ENCODE data around the gene OR10P1.
"Not testable (repeated sequence)": the region's sequence is repeated elsewhere in the genome, so short reads cannot be mapped to it uniquely, and the experiment has no call there.

OR10P1 gene

DNA sequence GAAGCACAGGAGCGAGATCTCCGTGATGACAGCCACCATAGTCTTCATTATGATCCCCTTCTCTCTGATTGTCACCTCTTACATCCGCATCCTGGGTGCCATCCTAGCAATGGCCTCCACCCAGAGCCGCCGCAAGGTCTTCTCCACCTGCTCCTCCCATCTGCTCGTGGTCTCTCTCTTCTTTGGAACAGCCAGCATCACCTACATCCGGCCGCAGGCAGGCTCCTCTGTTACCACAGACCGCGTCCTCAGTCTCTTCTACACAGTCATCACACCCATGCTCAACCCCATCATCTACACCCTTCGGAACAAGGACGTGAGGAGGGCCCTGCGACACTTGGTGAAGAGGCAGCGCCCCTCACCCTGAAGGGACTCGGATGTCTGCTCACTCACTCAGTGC is 775 bp downstream of the OR10P1 start:
- Mint-ChIP-seq H3K4me1 (peaks cover 13% of the 10 kb centered on the region), H3K27ac (no peak overlapping the region), H3K4me3 (no peak overlapping the region), H3K27me3 (peaks cover 21% of the 10 kb centered on the region), H3K36me3 (no peaks in the 10 kb centered on the region), H3K9me3 (no peaks in the 10 kb centered on the region)
- no peak for ATAC-seq

DNA sequence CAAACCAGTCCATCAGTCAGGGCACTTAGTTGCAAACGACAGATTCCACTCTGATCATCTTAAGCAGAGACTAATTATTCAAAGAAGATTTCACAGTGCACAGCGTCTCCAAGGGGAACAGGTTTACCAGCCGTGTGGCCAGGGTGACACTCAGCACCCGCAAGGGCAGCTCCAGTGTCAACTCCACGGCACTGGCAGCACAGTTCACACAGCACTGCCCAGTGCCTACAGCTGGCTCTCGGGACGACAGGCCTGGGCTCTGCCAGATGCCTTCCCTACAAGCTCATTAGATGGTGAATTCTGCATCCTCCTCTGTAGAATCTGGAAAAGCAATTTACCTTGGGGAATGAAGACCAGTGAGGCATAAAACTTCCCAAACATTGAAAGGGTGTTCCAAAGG is 4.9 kb downstream of the OR10P1 start:
- H3K4me3 Mint-ChIP-seq = no peak overlapping the region
- H3K9me3 Mint-ChIP-seq = no peaks in the 10 kb centered on the region
- no peaks in the 10 kb centered on the region for H3K36me3 Mint-ChIP-seq
- H3K27me3 Mint-ChIP-seq = peaks cover 10% of the 10 kb centered on the region
- peak overlapping the region; percentile 68 for H3K27ac Mint-ChIP-seq
- peaks cover 35% of the 10 kb centered on the region for H3K4me1 Mint-ChIP-seq
- no peak for ATAC-seq

DNA sequence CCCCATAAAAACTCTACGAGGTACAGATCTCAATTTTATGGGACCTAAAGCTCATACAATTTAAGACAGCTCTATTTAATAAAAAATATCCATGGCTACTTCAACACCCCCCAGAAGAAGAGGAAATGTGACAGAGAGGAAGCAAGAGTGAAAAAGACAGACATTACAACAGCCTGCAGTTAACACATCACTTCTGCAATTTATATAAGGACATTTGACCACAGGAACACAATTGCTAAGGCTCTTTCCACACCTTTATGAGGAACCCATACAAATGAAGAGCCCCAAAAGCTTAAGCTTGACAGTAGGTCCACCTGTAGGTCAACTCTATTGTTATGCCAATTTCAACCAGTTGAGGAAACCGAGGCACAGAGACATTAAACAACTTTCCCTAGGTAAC is 5.6 kb downstream of the OR10P1 start:
- peak; percentile 61 for ATAC-seq
- Mint-ChIP-seq H3K9me3 (no peaks in the 10 kb centered on the region), H3K27ac (peak overlapping the region; percentile 68), H3K36me3 (no peaks in the 10 kb centered on the region), H3K4me1 (peaks cover 41% of the 10 kb centered on the region), H3K4me3 (no peak overlapping the region), H3K27me3 (peaks cover 6% of the 10 kb centered on the region)

DNA sequence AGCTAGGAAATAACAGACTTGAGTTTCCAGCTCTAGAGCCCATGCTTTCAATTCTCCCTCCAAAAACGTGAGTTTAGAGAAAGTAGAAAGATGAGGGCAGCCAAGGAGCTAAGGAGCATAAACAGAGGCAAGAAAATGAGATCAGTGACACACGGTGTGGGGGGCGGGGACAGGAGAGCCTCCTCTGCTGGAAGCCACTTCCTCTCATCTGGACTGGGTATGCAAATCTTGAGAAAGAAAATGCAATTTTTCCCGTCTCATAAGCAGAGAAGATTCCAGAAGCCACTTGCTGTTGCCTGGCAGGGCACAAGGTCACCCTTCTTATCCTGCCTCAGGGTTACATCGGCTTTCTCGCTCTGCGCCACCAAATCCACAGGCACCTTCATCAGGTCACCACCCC is 6.0 kb downstream of the OR10P1 start:
- Mint-ChIP-seq H3K4me1 (peaks cover 41% of the 10 kb centered on the region), H3K27ac (peak overlapping the region; percentile 68), H3K27me3 (peaks cover 2% of the 10 kb centered on the region), H3K9me3 (no peaks in the 10 kb centered on the region), H3K36me3 (no peaks in the 10 kb centered on the region), H3K4me3 (no peak overlapping the region)
- ATAC-seq = peak; percentile 61

DNA sequence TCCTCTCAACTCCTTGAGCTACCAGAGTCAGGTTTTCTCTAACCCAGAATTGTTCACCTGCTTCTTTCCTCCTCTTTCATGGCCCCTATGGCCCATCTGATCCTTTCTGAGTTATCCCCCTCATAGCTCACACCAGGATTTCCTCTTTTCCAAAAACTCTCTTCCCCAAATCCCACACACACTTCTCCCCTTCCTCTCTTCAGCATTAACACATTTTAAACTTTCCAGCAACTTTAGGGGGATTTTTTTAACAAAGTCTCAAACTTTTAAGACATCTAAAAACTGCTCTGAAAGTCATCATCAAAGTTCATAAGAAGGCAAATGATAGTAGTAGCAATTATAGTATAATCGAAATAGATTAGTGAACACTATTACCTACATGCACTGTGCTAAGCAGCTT is 7.9 kb downstream of the OR10P1 start:
- Mint-ChIP-seq H3K9me3 (peaks cover 2% of the 10 kb centered on the region), H3K4me3 (no peak overlapping the region), H3K27ac (peak overlapping the region; percentile 53), H3K36me3 (peaks cover 2% of the 10 kb centered on the region), H3K27me3 (no peaks in the 10 kb centered on the region), H3K4me1 (peaks cover 41% of the 10 kb centered on the region)
- ATAC-seq = no peak

DNA sequence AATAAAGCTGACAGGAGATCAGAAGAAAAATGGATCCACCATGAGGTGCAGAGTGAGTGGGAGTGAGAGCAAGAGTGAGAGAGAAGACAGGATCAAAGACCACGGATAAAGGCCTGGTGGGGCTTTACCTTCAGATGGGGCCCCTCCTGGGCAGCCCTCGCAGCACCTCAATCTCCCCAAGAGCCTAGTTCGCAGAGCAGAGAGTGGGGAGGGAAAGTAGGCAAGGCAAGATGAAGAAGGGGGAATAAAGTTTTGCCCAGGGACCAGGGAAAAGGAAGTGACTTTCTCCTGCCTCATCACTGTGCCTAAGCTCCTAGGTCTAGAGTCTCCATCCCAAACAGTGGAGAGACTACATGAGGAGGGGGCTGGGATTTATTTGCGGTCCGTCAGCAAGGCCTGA is 10.3 kb downstream of the OR10P1 start:
- ATAC-seq = no peak
- Mint-ChIP-seq H3K4me1 (peaks cover 38% of the 10 kb centered on the region), H3K36me3 (peaks cover 11% of the 10 kb centered on the region), H3K27ac (peak overlapping the region; percentile 85), H3K4me3 (no peak overlapping the region), H3K9me3 (peaks cover 11% of the 10 kb centered on the region), H3K27me3 (no peaks in the 10 kb centered on the region)

DNA sequence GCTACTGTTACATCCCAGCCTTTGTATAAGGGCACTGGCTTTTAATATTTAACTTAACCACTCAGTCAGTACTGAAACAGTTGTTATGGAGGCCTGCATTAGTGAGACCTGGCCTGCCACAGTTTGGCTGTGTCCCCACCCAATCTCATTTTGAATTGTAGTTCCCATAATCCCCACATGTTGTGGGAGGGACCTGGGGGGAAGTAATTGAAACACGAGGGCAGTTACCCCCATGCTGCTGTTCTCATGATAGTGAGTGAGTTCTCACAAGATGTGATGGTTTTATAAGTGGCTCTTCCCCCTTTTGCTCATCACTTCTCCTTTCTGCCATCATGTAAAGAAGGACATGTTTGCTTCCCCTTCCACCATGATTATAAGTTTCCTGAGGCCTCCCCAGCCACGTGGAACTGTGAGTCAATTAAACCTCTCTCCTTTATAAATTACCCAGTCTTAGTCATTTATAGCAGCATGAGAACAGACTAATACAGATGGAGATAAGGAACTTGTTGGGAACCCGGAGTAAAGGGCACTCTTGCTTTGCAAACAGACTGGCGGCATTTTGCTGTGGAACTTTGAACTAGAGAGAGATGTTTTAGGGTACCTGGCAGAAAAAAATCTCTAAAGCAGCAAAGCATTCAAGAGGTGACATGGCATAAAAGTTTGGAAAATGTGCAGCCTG is 14.1 kb downstream of the OR10P1 start:
- ATAC-seq, H3K27me3 Mint-ChIP-seq: not testable (repeated sequence)

DNA sequence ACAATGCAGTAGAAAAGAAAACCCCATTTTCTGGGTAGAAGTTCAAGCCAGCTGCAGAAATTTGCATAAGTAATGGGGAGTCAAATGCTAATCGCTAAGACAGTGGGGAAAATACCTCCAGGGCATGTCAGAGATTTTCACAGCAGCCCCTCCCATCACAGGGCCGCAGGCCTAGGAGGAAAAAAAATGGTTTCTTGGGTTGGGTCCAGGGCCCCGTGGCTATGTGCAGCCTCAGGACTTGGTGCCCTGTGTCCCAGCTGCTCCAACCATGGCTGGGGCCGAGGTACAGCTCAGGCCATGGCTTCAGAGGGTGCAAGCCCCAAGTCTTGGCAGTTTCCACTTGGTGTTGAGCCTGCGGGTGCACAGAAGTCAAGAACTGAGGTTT is 14.6 kb downstream of the OR10P1 start:
- Mint-ChIP-seq H3K36me3 (peaks cover 11% of the 10 kb centered on the region), H3K27me3 (no peaks in the 10 kb centered on the region), H3K27ac (peak overlapping the region; percentile 55), H3K4me3 (no peak overlapping the region), H3K9me3 (peaks cover 11% of the 10 kb centered on the region), H3K4me1 (peaks cover 14% of the 10 kb centered on the region)
- no peak for ATAC-seq

More for the DNA sequence above, 14.1 kb downstream of the OR10P1 start:
- Mint-ChIP-seq H3K9me3 (peaks cover 11% of the 10 kb centered on the region), H3K27ac (peak overlapping the region; percentile 55), H3K36me3 (peaks cover 11% of the 10 kb centered on the region), H3K4me1 (peaks cover 20% of the 10 kb centered on the region)
- not testable (repeated sequence) for H3K4me3 Mint-ChIP-seq

DNA sequence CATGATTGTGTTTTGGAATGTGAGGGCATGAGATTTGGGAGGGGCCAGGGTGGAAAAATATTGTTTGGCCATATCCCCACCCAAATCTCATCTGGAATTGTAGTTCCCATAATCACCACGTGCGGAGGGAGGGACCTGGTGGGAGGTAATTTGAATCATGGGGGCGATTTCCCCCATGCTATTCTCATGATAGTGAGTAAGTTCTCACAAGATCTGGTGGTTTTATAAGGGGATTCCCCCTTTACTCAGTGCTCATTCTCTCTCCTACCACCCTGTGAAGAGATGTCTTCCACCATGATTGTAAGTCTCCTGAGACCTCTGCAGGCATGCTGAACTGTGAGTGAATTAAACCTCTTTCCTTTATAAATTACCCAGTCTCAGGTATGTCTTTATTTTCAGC is 15.7 kb downstream of the OR10P1 start:
- Mint-ChIP-seq H3K4me1 (peaks cover 6% of the 10 kb centered on the region), H3K27ac (no peak overlapping the region), H3K36me3 (peaks cover 11% of the 10 kb centered on the region), H3K4me3 (no peak overlapping the region), H3K9me3 (peaks cover 11% of the 10 kb centered on the region), H3K27me3 (no peaks in the 10 kb centered on the region)
- ATAC-seq = no peak

DNA sequence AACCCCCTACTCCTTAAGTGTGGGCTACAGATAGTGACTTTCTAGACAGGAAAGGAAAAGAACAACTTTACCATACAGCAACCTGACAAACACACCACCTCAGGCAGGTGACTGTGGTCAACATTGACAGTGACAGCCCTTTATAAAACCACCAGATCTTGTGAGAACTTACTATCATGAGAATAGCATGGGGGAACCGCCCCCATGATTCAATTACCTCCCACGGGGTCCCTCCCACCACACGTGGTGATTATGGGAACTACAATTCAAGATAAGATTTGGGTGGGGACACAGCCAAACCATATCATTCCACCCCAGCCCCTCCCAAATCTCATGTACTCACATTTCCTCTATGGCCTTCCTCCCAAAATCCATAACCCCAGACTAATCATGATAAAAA is 16.3 kb downstream of the OR10P1 start:
- H3K4me3 Mint-ChIP-seq = no peak overlapping the region
- H3K4me1 Mint-ChIP-seq = peaks cover 6% of the 10 kb centered on the region
- no peak overlapping the region for H3K27ac Mint-ChIP-seq
- H3K9me3 Mint-ChIP-seq = peaks cover 11% of the 10 kb centered on the region
- ATAC-seq = no peak
- H3K36me3 Mint-ChIP-seq = peaks cover 11% of the 10 kb centered on the region
- H3K27me3 Mint-ChIP-seq = no peaks in the 10 kb centered on the region

DNA sequence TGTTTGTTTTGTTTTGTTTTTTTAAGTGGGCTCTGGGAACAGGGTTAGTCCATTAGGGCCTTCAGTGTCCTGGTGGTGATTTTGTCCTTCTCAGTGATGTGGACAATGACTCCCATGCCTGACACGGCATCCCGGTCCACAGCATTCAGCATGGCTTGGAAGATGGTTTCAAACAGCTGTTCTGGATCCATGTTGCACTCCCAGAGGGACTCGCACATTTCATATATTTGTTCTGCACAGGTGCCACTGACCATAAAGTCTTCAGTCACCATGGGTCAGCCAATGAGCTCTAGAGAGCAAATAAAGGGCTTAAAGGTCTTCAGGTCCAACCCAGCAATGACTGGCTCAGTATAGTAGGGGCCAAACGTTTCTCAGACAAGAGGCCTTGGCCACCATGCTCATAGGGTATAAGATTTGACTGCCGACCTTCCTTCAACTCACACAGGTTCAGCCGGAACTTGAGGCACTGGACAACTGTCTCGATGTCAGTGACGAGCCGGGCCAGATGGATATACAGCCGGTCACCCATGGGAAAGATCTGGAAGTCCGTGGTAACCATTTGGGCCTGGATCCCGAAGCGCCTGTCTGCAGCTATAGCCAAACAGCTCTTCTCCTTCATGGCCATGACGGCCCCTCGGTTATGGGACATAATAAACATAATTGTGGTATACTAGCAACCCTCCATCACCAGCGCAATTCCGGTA is 18.0 kb downstream of the OR10P1 start:
- H3K9me3 Mint-ChIP-seq = peaks cover 9% of the 10 kb centered on the region
- H3K27ac Mint-ChIP-seq = no peak overlapping the region
- H3K4me3 Mint-ChIP-seq = no peak overlapping the region
- H3K4me1 Mint-ChIP-seq = peaks cover 6% of the 10 kb centered on the region
- ATAC-seq = no peak
- no peaks in the 10 kb centered on the region for H3K27me3 Mint-ChIP-seq
- peaks cover 9% of the 10 kb centered on the region for H3K36me3 Mint-ChIP-seq

DNA sequence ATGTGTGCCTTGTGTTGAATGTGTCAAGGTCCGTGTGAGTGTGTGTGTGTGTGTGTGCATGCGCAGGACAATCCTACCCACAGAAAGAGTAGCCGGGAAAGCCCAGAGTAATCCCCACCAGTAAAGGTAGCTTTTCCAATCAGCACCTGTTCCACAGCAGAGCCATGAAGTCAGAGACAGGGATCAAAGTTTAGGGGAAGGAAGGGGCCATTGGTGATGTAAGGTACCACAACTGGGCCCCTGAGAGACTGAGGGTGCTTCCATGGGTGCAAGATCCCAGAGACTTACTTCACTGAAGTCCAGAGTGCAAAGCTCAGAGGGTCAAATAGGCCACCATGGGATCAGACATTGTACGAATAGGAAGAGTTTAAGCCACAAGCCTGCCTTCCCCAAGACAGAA is 20.5 kb downstream of the OR10P1 start:
- Mint-ChIP-seq H3K27ac (no peak overlapping the region), H3K4me3 (no peak overlapping the region), H3K27me3 (no peaks in the 10 kb centered on the region), H3K36me3 (no peaks in the 10 kb centered on the region), H3K9me3 (no peaks in the 10 kb centered on the region), H3K4me1 (no peaks in the 10 kb centered on the region)
- no peak for ATAC-seq

DNA sequence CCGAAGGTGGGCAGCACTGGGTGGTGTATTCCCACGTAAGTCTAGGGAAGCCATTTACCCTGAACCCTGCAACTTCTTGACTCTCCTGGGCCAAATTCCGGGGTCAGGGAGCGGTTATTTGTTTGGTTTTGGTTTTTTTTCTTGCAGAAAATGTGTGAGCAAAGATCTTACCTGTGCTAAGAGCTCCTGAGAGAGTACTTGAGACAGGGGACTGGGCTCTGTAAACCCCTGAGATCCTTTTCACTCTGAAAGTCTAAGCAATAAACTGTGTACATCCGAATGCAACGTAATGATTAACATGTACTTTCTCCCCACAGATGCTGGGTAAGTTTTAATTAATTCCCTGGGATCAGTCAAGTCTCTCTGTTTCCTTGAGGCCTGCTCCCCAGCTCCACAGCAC is 21.5 kb downstream of the OR10P1 start:
- Mint-ChIP-seq H3K27me3 (no peaks in the 10 kb centered on the region), H3K27ac (no peak overlapping the region), H3K4me3 (no peak overlapping the region), H3K9me3 (no peaks in the 10 kb centered on the region), H3K4me1 (no peaks in the 10 kb centered on the region), H3K36me3 (no peaks in the 10 kb centered on the region)
- no peak for ATAC-seq

DNA sequence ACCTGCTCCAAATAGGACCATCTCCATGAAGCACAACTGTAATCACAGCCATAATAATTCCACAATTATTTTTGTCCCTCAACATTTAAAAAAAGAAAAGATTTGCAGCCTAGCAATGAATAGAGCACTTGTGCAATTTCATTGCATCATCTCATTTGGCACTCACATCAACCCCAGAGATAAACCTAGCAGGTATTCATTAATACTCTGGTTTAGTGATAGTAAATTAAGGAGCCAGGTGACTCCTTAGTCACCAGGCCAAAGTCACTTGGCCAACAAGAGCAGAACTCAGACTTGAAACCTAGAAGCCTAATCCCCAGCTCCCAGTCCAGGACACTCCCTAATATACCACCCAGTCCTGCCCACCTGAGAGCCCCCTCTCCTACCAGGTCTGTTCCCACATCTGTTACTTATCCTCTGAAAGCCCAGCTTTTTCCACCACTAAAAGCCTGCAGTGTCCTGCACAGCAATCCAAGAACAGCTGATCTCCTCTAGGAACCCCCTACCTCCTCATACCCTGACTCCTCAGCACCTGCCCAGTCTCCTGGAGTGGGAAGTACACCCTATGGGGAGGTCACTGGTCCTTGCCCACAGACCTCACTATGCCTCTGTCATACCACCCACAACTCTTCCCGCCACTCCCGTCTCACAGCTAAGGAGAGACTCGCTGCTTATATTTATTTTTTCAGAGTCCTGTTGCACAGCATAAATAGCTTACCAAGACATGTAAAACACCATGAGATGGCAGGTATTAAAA is 22.1 kb downstream of the OR10P1 start:
- Mint-ChIP-seq H3K9me3 (no peaks in the 10 kb centered on the region), H3K27ac (no peak overlapping the region), H3K27me3 (no peaks in the 10 kb centered on the region), H3K4me1 (no peaks in the 10 kb centered on the region), H3K4me3 (no peak overlapping the region), H3K36me3 (no peaks in the 10 kb centered on the region)
- no peak for ATAC-seq

DNA sequence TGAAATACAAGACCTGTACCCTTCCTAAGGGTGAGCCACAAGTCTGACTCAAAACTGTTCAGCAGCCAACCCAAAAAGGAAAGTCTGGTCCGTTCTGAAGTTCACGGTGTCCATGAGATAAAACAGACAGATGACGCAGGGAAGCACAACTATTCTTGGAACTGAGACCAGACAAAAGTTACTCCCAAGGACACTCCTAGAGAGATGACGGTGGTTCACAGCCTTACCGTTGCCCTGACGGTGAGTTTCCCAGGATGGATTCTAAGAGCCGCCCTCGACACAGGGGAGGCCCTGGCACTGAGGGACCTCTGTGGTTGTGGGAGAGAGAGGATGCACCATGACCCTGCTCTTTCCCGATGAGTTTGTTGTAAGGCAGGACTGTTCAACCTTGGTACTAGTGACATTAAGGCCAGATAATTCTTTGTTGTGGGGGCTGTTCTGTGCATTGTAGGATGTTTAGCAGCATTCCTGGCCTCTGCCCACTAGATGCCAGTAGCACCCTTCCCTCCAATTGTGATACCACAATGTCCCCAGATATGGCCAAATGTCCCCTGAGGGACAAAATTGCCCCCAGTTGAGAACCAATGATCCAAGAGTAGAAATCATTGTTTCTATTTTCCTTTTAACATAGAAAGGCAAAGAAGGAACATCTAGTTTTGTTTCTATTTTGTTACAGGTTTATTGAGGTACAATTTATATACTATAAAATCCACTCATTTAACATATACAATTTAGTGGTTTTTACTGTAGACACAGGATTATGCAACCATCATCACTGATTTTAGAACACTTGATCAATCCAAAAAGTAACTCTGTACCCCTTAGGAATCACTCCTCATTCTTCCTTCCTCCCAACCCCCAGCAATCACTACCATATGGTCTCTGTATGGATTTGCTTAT is 23.0 kb downstream of the OR10P1 start:
- no peaks in the 10 kb centered on the region for H3K9me3 Mint-ChIP-seq
- no peaks in the 10 kb centered on the region for H3K36me3 Mint-ChIP-seq
- no peak overlapping the region for H3K27ac Mint-ChIP-seq
- H3K4me3 Mint-ChIP-seq = no peak overlapping the region
- H3K4me1 Mint-ChIP-seq = no peaks in the 10 kb centered on the region
- ATAC-seq = no peak
- H3K27me3 Mint-ChIP-seq = no peaks in the 10 kb centered on the region
